ENCODE measurements around the gene SBSN. TPM values are rescaled to one million over a fixed set of nuclear protein-coding genes. Genes with fewer than 3 reads are reported as not detected.

The SBSN gene
- total and polyA plus RNA-seq, 2 experiments from 2014 or later = 0.19 TPM; not detected in 1

GRCh38 chr19:35549879-35550523, 21.9 kb upstream of the SBSN start:
- WGBS (ENCODE audit: low lambda C conversion rate, missing lambda C conversion rate) = 94% methylated on average over 14 of the region's 15 CpGs
- no peak overlapping the region for H3K4me3 ChIP-seq
- H3K9me2 ChIP-seq (replicated peaks; ENCODE audit: insufficient read depth) = no peaks in the 10 kb centered on the region
- H3K4me1 ChIP-seq (ENCODE audit: insufficient read depth) = peaks cover 8% of the 10 kb centered on the region
- no peaks in the 10 kb centered on the region for H3K27me3 ChIP-seq
- H3K79me2 ChIP-seq = peaks cover 20% of the 10 kb centered on the region
- no peak for DNase-seq (ENCODE audit: low spot score)
- H4K20me1 ChIP-seq (ENCODE audit: insufficient read depth, poor library complexity, severe bottlenecking) = no peaks in the 10 kb centered on the region
- H3K36me3 ChIP-seq (replicated peaks; ENCODE audit: insufficient read depth, low read depth) = no peaks in the 10 kb centered on the region
- no peak overlapping the region for H3K4me2 ChIP-seq
- H2AFZ ChIP-seq = no peak overlapping the region
- TF ChIP-seq, protein P1, sequence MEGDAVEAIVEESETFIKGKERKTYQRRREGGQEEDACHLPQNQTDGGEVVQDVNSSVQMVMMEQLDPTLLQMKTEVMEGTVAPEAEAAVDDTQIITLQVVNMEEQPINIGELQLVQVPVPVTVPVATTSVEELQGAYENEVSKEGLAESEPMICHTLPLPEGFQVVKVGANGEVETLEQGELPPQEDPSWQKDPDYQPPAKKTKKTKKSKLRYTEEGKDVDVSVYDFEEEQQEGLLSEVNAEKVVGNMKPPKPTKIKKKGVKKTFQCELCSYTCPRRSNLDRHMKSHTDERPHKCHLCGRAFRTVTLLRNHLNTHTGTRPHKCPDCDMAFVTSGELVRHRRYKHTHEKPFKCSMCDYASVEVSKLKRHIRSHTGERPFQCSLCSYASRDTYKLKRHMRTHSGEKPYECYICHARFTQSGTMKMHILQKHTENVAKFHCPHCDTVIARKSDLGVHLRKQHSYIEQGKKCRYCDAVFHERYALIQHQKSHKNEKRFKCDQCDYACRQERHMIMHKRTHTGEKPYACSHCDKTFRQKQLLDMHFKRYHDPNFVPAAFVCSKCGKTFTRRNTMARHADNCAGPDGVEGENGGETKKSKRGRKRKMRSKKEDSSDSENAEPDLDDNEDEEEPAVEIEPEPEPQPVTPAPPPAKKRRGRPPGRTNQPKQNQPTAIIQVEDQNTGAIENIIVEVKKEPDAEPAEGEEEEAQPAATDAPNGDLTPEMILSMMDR (IDR thresholded peaks at IDR 0.05; ENCODE audit: poor library complexity) = no peak
- no peak for TF ChIP-seq EZH2phosphoT487 (IDR thresholded peaks at IDR 0.05; ENCODE audit: low read depth, severe bottlenecking, unreplicated experiment)
- TF ChIP-seq EZH2 (IDR thresholded peaks at IDR 0.05; ENCODE audit: borderline replicate concordance) = no peak
- no peaks in the 10 kb centered on the region for H3K9me3 ChIP-seq (ENCODE audit: low read depth)
- no peak overlapping the region for H3K27ac ChIP-seq

DNA sequence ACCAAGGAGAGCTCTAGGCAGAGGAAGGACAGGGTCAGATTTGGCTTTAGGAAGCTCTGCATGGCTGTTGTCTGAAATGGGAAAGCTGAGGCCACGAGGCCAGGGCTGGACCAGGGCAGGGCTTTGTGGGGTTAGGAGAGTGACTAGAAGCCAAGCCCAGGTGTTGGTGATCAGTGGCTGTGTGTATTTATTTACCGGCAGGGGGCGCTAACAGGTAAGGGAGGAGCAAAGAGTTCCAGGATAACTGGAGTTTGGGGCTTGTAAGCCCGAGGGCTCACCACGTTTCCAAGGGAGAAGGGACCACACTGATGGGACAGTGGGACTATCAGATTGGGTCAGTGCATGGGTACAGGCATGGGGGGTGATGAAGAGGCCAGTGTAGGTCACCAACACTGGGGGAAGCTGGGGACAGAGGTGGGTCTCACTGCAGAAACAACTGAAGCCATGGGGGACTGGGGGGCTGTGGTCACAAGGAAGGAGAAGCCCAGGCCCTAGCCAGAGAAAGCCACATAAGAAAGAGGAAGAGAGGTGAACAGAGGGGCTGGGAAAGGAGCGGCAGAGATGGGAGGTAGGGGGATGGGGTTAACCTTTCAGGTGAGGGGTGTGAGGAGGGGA, 21.2 kb upstream of the SBSN start:
- Histone ChIP-seq H3K27me3 (no peaks in the 10 kb centered on the region), H3K79me2 (peaks cover 28% of the 10 kb centered on the region), H3K4me1 (ENCODE audit: insufficient read depth) (peaks cover 13% of the 10 kb centered on the region), H3K9me2 (replicated peaks; ENCODE audit: insufficient read depth) (no peaks in the 10 kb centered on the region), H3K4me2 (no peak overlapping the region), H3K27ac (no peak overlapping the region), H3K9me3 (ENCODE audit: low read depth) (no peaks in the 10 kb centered on the region), H4K20me1 (ENCODE audit: insufficient read depth, poor library complexity, severe bottlenecking) (no peaks in the 10 kb centered on the region), H2AFZ (no peak overlapping the region), H3K36me3 (replicated peaks; ENCODE audit: insufficient read depth, low read depth) (no peaks in the 10 kb centered on the region), H3K4me3 (no peak overlapping the region)
- TF ChIP-seq, protein P1 (IDR thresholded peaks at IDR 0.05; ENCODE audit: poor library complexity) = peak; percentile 70
- no peak for TF ChIP-seq EZH2 (IDR thresholded peaks at IDR 0.05; ENCODE audit: borderline replicate concordance)
- WGBS (ENCODE audit: low lambda C conversion rate, missing lambda C conversion rate) = 25% methylated on average over 6 of the region's 6 CpGs
- peak; percentile 88 for DNase-seq (ENCODE audit: low spot score)

GRCh38 chr19:35546532-35546931, 18.4 kb upstream of the SBSN start:
- H3K79me2 ChIP-seq = peaks cover 35% of the 10 kb centered on the region
- TF ChIP-seq EZH2 (IDR thresholded peaks at IDR 0.05; ENCODE audit: borderline replicate concordance) (no peak), EZH2phosphoT487 (IDR thresholded peaks at IDR 0.05; ENCODE audit: low read depth, severe bottlenecking, unreplicated experiment) (no peak)
- TF ChIP-seq, protein P1 (IDR thresholded peaks at IDR 0.05; ENCODE audit: poor library complexity) = no peak
- H3K9me2 ChIP-seq (replicated peaks; ENCODE audit: insufficient read depth) = no peaks in the 10 kb centered on the region
- H3K36me3 ChIP-seq (replicated peaks; ENCODE audit: insufficient read depth, low read depth) = no peaks in the 10 kb centered on the region
- no peak overlapping the region for H2AFZ ChIP-seq
- no peaks in the 10 kb centered on the region for H4K20me1 ChIP-seq (ENCODE audit: insufficient read depth, poor library complexity, severe bottlenecking)
- peak overlapping the region; percentile 74 for H3K4me3 ChIP-seq
- peak overlapping the region; percentile 86 for H3K4me2 ChIP-seq
- H3K9me3 ChIP-seq (ENCODE audit: low read depth) = no peaks in the 10 kb centered on the region
- no peaks in the 10 kb centered on the region for H3K27me3 ChIP-seq
- no peak for DNase-seq (ENCODE audit: low spot score)
- WGBS (ENCODE audit: low lambda C conversion rate, missing lambda C conversion rate) = 91% methylated on average over 8 of the region's 8 CpGs
- H3K27ac ChIP-seq = no peak overlapping the region
- peaks cover 15% of the 10 kb centered on the region for H3K4me1 ChIP-seq (ENCODE audit: insufficient read depth)

Data from hepatocyte (in vitro differentiated cells).